Mucosa of descending colon (tissue), 3 donors: ENCODE measurements around the gene R3HDM4. TPM values are rescaled to one million over a fixed set of nuclear protein-coding genes. Genes with fewer than 3 reads are reported as not detected.

Source experiments
- ATAC-seq: fragments of 200-7000 bp; cut with Tn5 transposase; one replicate; pipeline ENCODE4 v1.9.1; 2020; ENCODE audit warnings: mild to moderate bottlenecking, moderate library complexity
- DNase-seq, 3 donors: peaks; one replicate each; pipeline ENCODE4 v3.0.0-alpha.2; 2020
- H3K36me3 ChIP-seq: fragments of 200-600 bp; one replicate; pipeline ENCODE4 v1.8.0; 2021; ENCODE audit warnings: low read depth, mild to moderate bottlenecking
- H3K4me1 ChIP-seq: fragments of 200-600 bp; one replicate; pipeline ENCODE4 v1.8.0; 2021; ENCODE audit warnings: low read depth, mild to moderate bottlenecking
- H3K4me3 ChIP-seq: fragments of 200-600 bp; one replicate; pipeline ENCODE4 v1.8.0; 2021; ENCODE audit warnings: mild to moderate bottlenecking
- H3K9me3 ChIP-seq: fragments of 200-600 bp; one replicate; pipeline ENCODE4 v1.8.0; 2021; ENCODE audit warnings: mild to moderate bottlenecking
- intact Hi-C, 2 donors: fragments of 100-400 bp; cut with DNase I in 1 of 2; cut with micrococcal nuclease in 1 of 2; formaldehyde crosslinking; loops; one replicate each; pipeline versions ENCODE4 v1.11.0 to v1.11.1; 2022; cut with DNase I, micrococcal nuclease
- total RNA-seq, 3 donors: library from RNA; stranded (reverse); fragmentation: NEBNext Ultra II Directional in 2 of 3; extraction: Animal tissue kit (Norgen Biotek cat#: 25700) in 2 of 3; gene quantifications; one replicate each; pipeline versions ENCODE4 v1.2.1 to v1.2.4, GENCODE V29; 2021 to 2023
- TF ChIP-seq, protein P1 (sequence below): fragments of 200-600 bp; IDR thresholded peaks from one replicate; pipeline ENCODE4 v1.8.0; 2022; ENCODE audit warnings: antibody characterized with exemption, mild to moderate bottlenecking
- donor health status: DM: no; HTN: no; CAD: no; lungs with moderate emphysema.
- donor health status: DM: no; HTN: no; CAD: no.
- donor health status: DM: no; HTN: yes; CAD: no.

R3HDM4 gene
- total RNA-seq, 3 donors from 2014 or later, result 52.6 to 62.6 (median 54.8) TPM

DNA sequence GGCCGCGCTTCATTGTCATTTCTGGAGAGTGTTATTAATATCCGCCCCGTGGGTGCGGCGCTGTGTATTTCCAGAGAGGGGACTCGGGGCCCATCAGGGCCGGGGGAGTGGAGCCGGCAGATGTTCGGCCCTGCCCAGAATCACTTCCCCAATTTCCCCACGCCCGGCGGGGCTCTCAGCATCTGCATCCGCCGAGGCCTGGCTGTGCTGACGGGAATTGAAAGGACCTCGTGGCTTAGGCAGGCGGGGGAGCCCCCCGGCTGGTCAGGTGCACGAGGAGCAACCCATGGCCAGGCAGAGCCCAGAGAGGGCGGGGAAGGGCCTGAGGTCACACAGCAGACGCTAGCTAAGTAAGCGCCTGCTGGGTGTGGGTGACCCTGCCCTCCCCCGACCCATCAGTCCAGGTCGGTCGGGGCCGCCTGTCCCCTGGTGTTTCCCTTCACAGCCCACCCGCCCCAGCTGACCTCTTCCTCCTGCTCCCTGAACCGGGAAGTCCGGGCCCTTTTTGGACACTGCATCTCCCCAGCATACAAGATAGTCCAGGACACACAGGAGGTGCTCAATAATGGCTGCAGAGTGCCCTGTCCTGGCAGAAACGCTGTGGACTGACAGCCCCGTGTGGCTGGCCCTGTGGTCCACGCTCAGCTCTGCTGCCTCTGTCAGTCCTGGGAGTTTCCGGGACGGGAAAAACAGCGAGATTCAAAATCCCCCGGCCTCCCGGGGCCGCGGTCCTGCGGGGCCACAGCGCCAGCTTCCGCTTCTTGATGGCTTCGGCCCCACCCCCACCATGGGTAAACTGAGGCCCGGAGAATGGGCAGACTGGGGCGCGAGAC is 34.9 kb upstream of the R3HDM4 start:
- intact Hi-C loops, result no loop called here
- TF ChIP-seq, protein P1, sequence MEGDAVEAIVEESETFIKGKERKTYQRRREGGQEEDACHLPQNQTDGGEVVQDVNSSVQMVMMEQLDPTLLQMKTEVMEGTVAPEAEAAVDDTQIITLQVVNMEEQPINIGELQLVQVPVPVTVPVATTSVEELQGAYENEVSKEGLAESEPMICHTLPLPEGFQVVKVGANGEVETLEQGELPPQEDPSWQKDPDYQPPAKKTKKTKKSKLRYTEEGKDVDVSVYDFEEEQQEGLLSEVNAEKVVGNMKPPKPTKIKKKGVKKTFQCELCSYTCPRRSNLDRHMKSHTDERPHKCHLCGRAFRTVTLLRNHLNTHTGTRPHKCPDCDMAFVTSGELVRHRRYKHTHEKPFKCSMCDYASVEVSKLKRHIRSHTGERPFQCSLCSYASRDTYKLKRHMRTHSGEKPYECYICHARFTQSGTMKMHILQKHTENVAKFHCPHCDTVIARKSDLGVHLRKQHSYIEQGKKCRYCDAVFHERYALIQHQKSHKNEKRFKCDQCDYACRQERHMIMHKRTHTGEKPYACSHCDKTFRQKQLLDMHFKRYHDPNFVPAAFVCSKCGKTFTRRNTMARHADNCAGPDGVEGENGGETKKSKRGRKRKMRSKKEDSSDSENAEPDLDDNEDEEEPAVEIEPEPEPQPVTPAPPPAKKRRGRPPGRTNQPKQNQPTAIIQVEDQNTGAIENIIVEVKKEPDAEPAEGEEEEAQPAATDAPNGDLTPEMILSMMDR, result no peak
- Histone ChIP-seq H3K4me3 (no peak overlapping the region), H3K36me3 (no peaks in the 10 kb centered on the region), H3K9me3 (no peaks in the 10 kb centered on the region), H3K4me1 (peaks cover 16% of the 10 kb centered on the region)
- peak; percentile 46 for ATAC-seq
- DNase-seq, result peak; percentile 65 to 87 (median 69)

GRCh38 chr19:947090-947706 is 34.2 kb upstream of the R3HDM4 start:
- Histone ChIP-seq H3K4me3 (no peak overlapping the region), H3K4me1 (peaks cover 10% of the 10 kb centered on the region), H3K36me3 (no peaks in the 10 kb centered on the region), H3K9me3 (no peaks in the 10 kb centered on the region)
- TF ChIP-seq, protein P1, result no peak
- intact Hi-C loops, result no loop called here
- ATAC-seq (no peak), DNase-seq (peak in 1 of 3 donors; percentile 48)

DNA sequence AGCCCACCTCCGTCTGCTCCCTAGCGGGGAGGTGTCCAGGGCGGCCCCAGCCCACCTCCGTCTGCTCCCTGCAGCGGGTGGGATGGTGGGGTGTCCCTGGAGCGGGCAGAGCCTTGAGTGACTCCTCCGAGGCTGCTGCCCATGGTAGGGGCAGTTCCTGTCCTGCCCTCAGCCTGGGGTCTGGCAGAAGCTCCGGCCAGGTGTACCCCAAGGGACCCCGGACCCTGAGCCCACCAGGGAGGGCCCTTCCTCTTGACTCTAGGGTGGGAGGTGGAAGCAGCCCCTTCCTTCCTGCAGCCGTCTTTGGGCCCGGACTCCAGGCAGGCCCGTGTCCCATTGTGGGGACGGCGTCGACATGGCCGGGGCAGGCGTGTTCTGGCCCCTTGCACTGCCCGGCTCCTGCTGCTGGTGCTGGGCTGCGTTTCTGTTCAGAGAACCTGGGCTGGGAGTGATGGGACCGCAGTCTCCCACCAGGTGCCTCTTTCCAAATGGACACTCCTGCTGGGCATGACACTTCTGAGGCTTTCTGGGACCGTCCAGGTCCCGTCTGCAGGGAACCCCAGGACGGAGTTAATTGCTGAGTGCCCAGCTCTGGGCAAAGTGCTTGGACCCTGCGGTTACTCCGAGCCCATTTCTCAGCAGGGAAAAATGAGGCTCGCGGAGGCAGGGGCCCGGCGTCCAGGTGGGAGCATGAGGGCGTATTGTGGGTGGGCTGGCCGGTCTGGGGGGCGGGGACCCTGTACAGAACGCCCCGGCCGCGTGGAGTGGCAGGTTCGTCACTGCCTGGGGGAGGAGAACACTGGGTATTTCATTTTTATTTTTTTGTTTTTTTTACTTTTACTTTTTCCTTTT is 32.6 kb upstream of the R3HDM4 start:
- H3K4me3 ChIP-seq, result no peak overlapping the region
- ATAC-seq (no peak), DNase-seq (peak in 1 of 3 donors; percentile 50)
- intact Hi-C loops, result no loop called here
- no peaks in the 10 kb centered on the region for H3K36me3 ChIP-seq
- TF ChIP-seq, protein P1, result no peak
- H3K9me3 ChIP-seq, result no peaks in the 10 kb centered on the region
- H3K4me1 ChIP-seq, result peaks cover 20% of the 10 kb centered on the region

- no peaks in the 10 kb centered on the region for H3K36me3 ChIP-seq
- H3K9me3 ChIP-seq, result no peaks in the 10 kb centered on the region
- no peak overlapping the region for H3K4me3 ChIP-seq
- H3K4me1 ChIP-seq, result peaks cover 24% of the 10 kb centered on the region
- intact Hi-C loops, result no loop called here
- TF ChIP-seq, protein P1, result no peak
- peak in 2 of 3 donors; percentile 57 to 73 for DNase-seq
- ATAC-seq, result peak; percentile 2
Observed at GRCh38 chr19:944663-945241, 31.7 kb upstream of the R3HDM4 start.

- H3K4me1 ChIP-seq, result peaks cover 24% of the 10 kb centered on the region
- TF ChIP-seq, protein P1, result no peak
- DNase-seq (peak; percentile 84 to 86 (median 86)), ATAC-seq (peak; percentile 75)
- no peaks in the 10 kb centered on the region for H3K9me3 ChIP-seq
- no peaks in the 10 kb centered on the region for H3K36me3 ChIP-seq
- no peak overlapping the region for H3K4me3 ChIP-seq
- intact Hi-C loops, result no loop called here
Observed at GRCh38 chr19:944171-944567, 31.1 kb upstream of the R3HDM4 start.
